Aorta (tissue), 5 donors: Measurements from ENCODE around the gene KDM2B. TPM values are rescaled to one million over a fixed set of nuclear protein-coding genes. Genes with fewer than 3 reads are reported as not detected.

Source experiments
- ATAC-seq: fragments of 200-7000 bp; cut with Tn5 transposase; one replicate; pipeline ENCODE4 v1.9.1; 2022; ENCODE audit warnings: moderate library complexity; ENCODE audit not compliant: low FRiP score
- DNase-seq, 2 donors: peaks; one replicate each; pipeline ENCODE4 v3.0.0-alpha.2; 2020
- H3K27ac ChIP-seq, 2 donors: one replicate each; pipeline ENCODE4 v1.5.1; 2013; ENCODE audit warnings: low read length in 2 of 2, mild to moderate bottlenecking in 2 of 2, moderate library complexity in 2 of 2, control low read depth in 1 of 2, inconsistent platforms in 1 of 2, low read depth in 1 of 2
- H3K27me3 ChIP-seq, 2 donors: one replicate each; pipeline ENCODE4 v1.6.1; 2013; ENCODE audit warnings: control low read depth in 1 of 2, low read length in 1 of 2, mild to moderate bottlenecking in 1 of 2, moderate library complexity in 1 of 2; ENCODE audit not compliant: insufficient read depth in 2 of 2, control insufficient read depth in 1 of 2
- H3K36me3 ChIP-seq, 2 donors: one replicate each; pipeline ENCODE4 v1.6.1; 2013; ENCODE audit warnings: control low read depth in 1 of 2, low read length in 1 of 2, mild to moderate bottlenecking in 1 of 2; ENCODE audit not compliant: insufficient read depth in 2 of 2, control insufficient read depth in 1 of 2
- H3K4me1 ChIP-seq, 2 donors: one replicate each; pipeline ENCODE4 v1.6.1; 2013; ENCODE audit warnings: low read length in 2 of 2, control low read depth in 1 of 2, mild to moderate bottlenecking in 1 of 2, moderate library complexity in 1 of 2; ENCODE audit not compliant: insufficient read depth in 2 of 2, control insufficient read depth in 1 of 2
- H3K4me3 ChIP-seq, 2 donors: one replicate each; pipeline ENCODE4 v1.5.1; 2013; ENCODE audit warnings: low read length in 2 of 2, control low read depth in 1 of 2, mild to moderate bottlenecking in 1 of 2
- H3K9me3 ChIP-seq: one replicate; pipeline ENCODE4 v1.6.1; 2013; ENCODE audit warnings: mild to moderate bottlenecking, low read length; ENCODE audit not compliant: control insufficient read depth
- WGBS, 2 donors: extraction: QIAGEN DNeasy Blood & Tissue Kit; methylation state at CpG; one replicate each; pipeline ENCODE4 v1.1.7; 2013; 5-methylcytosine and 5-hydroxymethylcytosine counted together
- intact Hi-C, 2 donors: fragments of 100-400 bp; cut with DNase I; formaldehyde crosslinking; loops; one replicate each; pipeline versions ENCODE4 v1.14.2 to v1.15.0; 2022
- polyA plus RNA-seq, 2 donors: library from polyadenylated mRNA; stranded (reverse); fragments of 200-250 nt; gene quantifications; one replicate each; pipeline ENCODE4 v1.2.3, GENCODE V29; 2013
- total RNA-seq, 2 donors: library from RNA; stranded (reverse); fragmentation: NEBNext Ultra II Directional; extraction: Animal tissue kit (Norgen Biotek cat#: 25700); gene quantifications; one replicate each; pipeline ENCODE4 v1.2.1, GENCODE V29; 2021
- donor health status: healthy with polysubstance abuse.
- donor health status: Bipolar disorder and iron deficiency.
- donor health status: DM: no; HTN: no; CAD: no.
- donor health status: DM: no; HTN: no; CAD: no.
- donor health status: DM: yes; HTN: yes; CAD: no.

Gene KDM2B
- total and polyA plus RNA-seq, 4 donors: 8.0 to 28.0 (median 14.3) TPM

GRCh38 chr12:121400332-121401139 is 180.3 kb downstream of the KDM2B start:
- Histone ChIP-seq H3K36me3 (peaks cover 0 to 5% of the 10 kb centered on the region in 2 donors), H3K9me3 (no peaks in the 10 kb centered on the region), H3K4me3 (peak overlapping the region; percentile 58 to 68), H3K27ac (peak overlapping the region in 1 of 2 donors; percentile 41), H3K27me3 (no peaks in the 10 kb centered on the region), H3K4me1 (no peaks in the 10 kb centered on the region)
- intact Hi-C loops: loop anchor here (5.0 kb wide), 1 partner anchor 48 kb away; the partner anchor contains the start of gene ANAPC5 (in 2 of the 2)
- peak in 1 of 2 donors; percentile 82 for DNase-seq
- WGBS, 2 donors: 1 to 2% methylated on average over 41 to 48 of the region's 48 CpGs
- peak; percentile 82 for ATAC-seq

- no peaks in the 10 kb centered on the region for H3K4me1 ChIP-seq
- intact Hi-C loops: loop anchor here (5.0 kb wide), 1 partner anchor 47 kb away; the partner anchor contains the start of gene ANAPC5 (in 2 of the 2)
- no peaks in the 10 kb centered on the region for H3K27me3 ChIP-seq
- H3K36me3 ChIP-seq: no peaks in the 10 kb centered on the region
- peak; percentile 99 for DNase-seq
- peak within 1 kb of the TSS in 1 of 2 donors; percentile 41 for H3K27ac ChIP-seq
- no peaks in the 10 kb centered on the region for H3K9me3 ChIP-seq
- H3K4me3 ChIP-seq: peak within 1 kb of the TSS; percentile 58 to 68
- 0% methylated on average over 77 of the region's 77 CpGs for WGBS, 2 donors
- peak; percentile 99 for ATAC-seq
These were observed 181.2 kb downstream of the KDM2B start, which contains the start of gene RNF34 for GRCh38 chr12:121399391-121400331. TSS of gene RNF34 (plus strand) at chr12:121400118. CDS start at chr12:121400213, 95 bp downstream.

- H3K9me3 ChIP-seq: no peaks in the 10 kb centered on the region
- ATAC-seq (no peak), DNase-seq (no peak)
- H3K4me3 ChIP-seq: no peak overlapping the region
- no peaks in the 10 kb centered on the region for H3K27me3 ChIP-seq
- no peaks in the 10 kb centered on the region for H3K36me3 ChIP-seq
- H3K27ac ChIP-seq: no peak overlapping the region
- intact Hi-C loops: no loop called here
- 94 to 99% methylated on average over 5 of the region's 5 CpGs for WGBS, 2 donors
- H3K4me1 ChIP-seq: no peaks in the 10 kb centered on the region
These were observed 182.5 kb downstream of the KDM2B start for GRCh38 chr12:121398355-121398754.

GRCh38 chr12:121397521-121397920 is 183.3 kb downstream of the KDM2B start:
- intact Hi-C loops: no loop called here
- no peaks in the 10 kb centered on the region for H3K4me1 ChIP-seq
- 93% methylated on average over 14 of the region's 14 CpGs for WGBS, 2 donors
- no peaks in the 10 kb centered on the region for H3K36me3 ChIP-seq
- H3K9me3 ChIP-seq: no peaks in the 10 kb centered on the region
- no peak overlapping the region for H3K4me3 ChIP-seq
- ATAC-seq (no peak), DNase-seq (no peak)
- no peak overlapping the region for H3K27ac ChIP-seq
- no peaks in the 10 kb centered on the region for H3K27me3 ChIP-seq

- Histone ChIP-seq H3K27me3 (no peaks in the 10 kb centered on the region), H3K4me3 (no peak overlapping the region), H3K4me1 (no peaks in the 10 kb centered on the region), H3K27ac (no peak overlapping the region), H3K9me3 (no peaks in the 10 kb centered on the region), H3K36me3 (no peaks in the 10 kb centered on the region)
- no peak for ATAC-seq
- intact Hi-C loops: no loop called here
- DNase-seq: no peak
- WGBS, 2 donors: 88 to 90% methylated on average over 3 of the region's 3 CpGs
These were observed 188.5 kb downstream of the KDM2B start for GRCh38 chr12:121392325-121392716.

GRCh38 chr12:121391619-121392324 is 189.1 kb downstream of the KDM2B start:
- intact Hi-C loops: no loop called here
- H3K27me3 ChIP-seq: no peaks in the 10 kb centered on the region
- 71 to 76% methylated on average over 10 of the region's 10 CpGs for WGBS, 2 donors
- no peaks in the 10 kb centered on the region for H3K9me3 ChIP-seq
- no peaks in the 10 kb centered on the region for H3K36me3 ChIP-seq
- DNase-seq: peak in 1 of 2 donors; percentile 58
- ATAC-seq: no peak
- H3K4me1 ChIP-seq: no peaks in the 10 kb centered on the region
- no peak overlapping the region for H3K4me3 ChIP-seq
- H3K27ac ChIP-seq: no peak overlapping the region

GRCh38 chr12:121390856-121391255 is 190.0 kb downstream of the KDM2B start:
- 84 to 91% methylated on average over 2 of the region's 2 CpGs for WGBS, 2 donors
- Histone ChIP-seq H3K4me3 (no peak overlapping the region), H3K36me3 (no peaks in the 10 kb centered on the region), H3K27ac (no peak overlapping the region), H3K9me3 (no peaks in the 10 kb centered on the region), H3K27me3 (no peaks in the 10 kb centered on the region), H3K4me1 (no peaks in the 10 kb centered on the region)
- ATAC-seq (no peak), DNase-seq (no peak)
- intact Hi-C loops: no loop called here

- ATAC-seq (no peak), DNase-seq (no peak)
- Histone ChIP-seq H3K27ac (no peak overlapping the region), H3K9me3 (no peaks in the 10 kb centered on the region), H3K36me3 (no peaks in the 10 kb centered on the region), H3K27me3 (no peaks in the 10 kb centered on the region), H3K4me3 (no peak overlapping the region), H3K4me1 (no peaks in the 10 kb centered on the region)
- 65 to 72% methylated on average over 5 of the region's 5 CpGs for WGBS, 2 donors
- intact Hi-C loops: no loop called here
These were observed 192.3 kb downstream of the KDM2B start for GRCh38 chr12:121388421-121388981.
